ENCODE results near the gene RACGAP1.

Gene RACGAP1

GRCh38 chr12:49954863-49955830 is 70.1 kb downstream of the RACGAP1 start:
- no peak for DNase-seq (ENCODE audit: low read depth)

GRCh38 chr12:49953961-49954846 is 71.1 kb downstream of the RACGAP1 start:
- DNase-seq (ENCODE audit: low read depth), result no peak

GRCh38 chr12:49953151-49953550 is 72.1 kb downstream of the RACGAP1 start:
- no peak for DNase-seq (ENCODE audit: low read depth)

- DNase-seq (ENCODE audit: low read depth), result no peak
These were observed 72.8 kb downstream of the RACGAP1 start for GRCh38 chr12:49952391-49953055.

GRCh38 chr12:49951411-49952240 is 73.7 kb downstream of the RACGAP1 start:
- DNase-seq (ENCODE audit: low read depth), result no peak

- DNase-seq (ENCODE audit: low read depth), result no peak
These were observed 74.7 kb downstream of the RACGAP1 start, which contains the start of gene AQP2 for GRCh38 chr12:49950273-49951251. Gene AQP2 (plus strand): TSS chr12:49950737. CDS start chr12:49950831, 94 bp downstream.

GRCh38 chr12:49949866-49950265 is 75.4 kb downstream of the RACGAP1 start:
- DNase-seq (ENCODE audit: low read depth), result no peak

- no peak for DNase-seq (ENCODE audit: low read depth)
These were observed 76.1 kb downstream of the RACGAP1 start for GRCh38 chr12:49948866-49949845.

- no peak for DNase-seq (ENCODE audit: low read depth)
These were observed 77.6 kb downstream of the RACGAP1 start for GRCh38 chr12:49947593-49948226.

- DNase-seq (ENCODE audit: low read depth), result no peak
These were observed 78.8 kb downstream of the RACGAP1 start for GRCh38 chr12:49946497-49946896.

GRCh38 chr12:49946086-49946485 is 79.2 kb downstream of the RACGAP1 start:
- DNase-seq (ENCODE audit: low read depth), result no peak

- DNase-seq (ENCODE audit: low read depth), result peak; percentile 20
These were observed 79.8 kb downstream of the RACGAP1 start for GRCh38 chr12:49945394-49946080.

- no peak for DNase-seq (ENCODE audit: low read depth)
These were observed 80.6 kb downstream of the RACGAP1 start for GRCh38 chr12:49944718-49945117.

- no peak for DNase-seq (ENCODE audit: low read depth)
These were observed 81.2 kb downstream of the RACGAP1 start for GRCh38 chr12:49944046-49944445.

- DNase-seq (ENCODE audit: low read depth), result no peak
These were observed 81.7 kb downstream of the RACGAP1 start for GRCh38 chr12:49943625-49943960.

GRCh38 chr12:49942921-49943624 is 82.2 kb downstream of the RACGAP1 start:
- DNase-seq (ENCODE audit: low read depth), result no peak

GRCh38 chr12:49942512-49942893 is 82.8 kb downstream of the RACGAP1 start:
- no peak for DNase-seq (ENCODE audit: low read depth)

All from non-pigmented ciliary epithelial cell (primary cell).